K562 (cell line): Measurements from ENCODE around the gene TOX2. TPM values are rescaled to one million over a fixed set of nuclear protein-coding genes. Genes with fewer than 3 reads are reported as not detected.

Experiments
- ATAC-seq: fragments of 200-7000 bp; cut with Tn5 transposase; 3 replicates; pipeline ENCODE4 v1.9.1; 2020; ENCODE audit warnings: moderate library complexity
- BruUV-seq: library from RNA; stranded (reverse); fragments of 400-500 nt; replicated peaks from 2 replicates; lab custom pipeline; 2021; lab: Mats Ljungman, UMichigan
- CTCF ChIA-PET: fragments of 300-600 bp; formaldehyde crosslinking; extraction: SDS; loops from one replicate; lab custom pipeline; 2021; ENCODE audit warnings: low intra/inter-chr PET ratio; lab: Yijun Ruan, JAX
- POLR2A ChIA-PET: fragments of 300-600, 350-650 bp; sonication (Branson Sonifier 250); formaldehyde crosslinking; extraction: SDS; loops from one replicate; lab custom pipeline; 2021; ENCODE audit warnings: antibody characterized with exemption, inconsistent platforms; lab: Yijun Ruan, JAX
- DNase-seq, 4 experiments: peaks; one replicate each; pipeline versions ENCODE4 v3.0.0 to v3.0.0-alpha.2; 2011 to 2018; ENCODE audit warnings: low spot score in 3 of 4, mixed read lengths in 3 of 4; ENCODE audit errors: extremely low read depth in 1 of 4
- FAIRE-seq: peaks from 2 replicates; lab custom pipeline; 2011; peaks lifted over from hg19 to GRCh38; lab: Jason Lieb, UNC
- H2AFZ ChIP-seq: 2 replicates; pipeline ENCODE4 v1.6.0; 2011; ENCODE audit warnings: low read depth, low read length, control low read depth, inconsistent platforms
- H3K27ac ChIP-seq: fragments of 200-600 bp; 3 replicates; pipeline ENCODE4 v1.8.0; 2011; ENCODE audit warnings: low read depth, mild to moderate bottlenecking, control low read depth, inconsistent platforms, low read length, moderate library complexity, mixed read lengths; ENCODE audit errors: extremely low read depth
- H3K27me3 ChIP-seq, 2 experiments: fragments of 300-600 bp in 1 of 2; 2 replicates in 1 of 2; 3 replicates in 1 of 2; pipeline versions ENCODE4 v1.6.0 to v1.8.0; 2011; ENCODE audit warnings: inconsistent platforms in 2 of 2, low read length in 2 of 2, mild to moderate bottlenecking in 1 of 2, mixed read lengths in 1 of 2, moderate library complexity in 1 of 2; ENCODE audit not compliant: control insufficient read depth in 2 of 2, insufficient read depth in 2 of 2
- H3K36me3 ChIP-seq: fragments of 300-600 bp; 3 replicates; pipeline ENCODE4 v1.8.0; 2011; ENCODE audit warnings: mild to moderate bottlenecking, low read length, inconsistent platforms; ENCODE audit not compliant: control insufficient read depth, insufficient read depth
- H3K4me1 ChIP-seq, 2 experiments: fragments of 200-600 bp in 1 of 2; replicated peaks in 1 of 2; 2 replicates in 1 of 2; 3 replicates in 1 of 2; pipeline versions ENCODE4 v1.5.1 to v1.8.0; 2011; ENCODE audit warnings: inconsistent platforms in 2 of 2, low read length in 2 of 2, mild to moderate bottlenecking in 1 of 2, mixed read lengths in 1 of 2, moderate library complexity in 1 of 2; ENCODE audit not compliant: control insufficient read depth in 2 of 2, insufficient read depth in 2 of 2
- H3K4me2 ChIP-seq: 2 replicates; pipeline ENCODE4 v1.6.1; 2011; ENCODE audit warnings: low read length, control low read depth, inconsistent platforms, mixed read lengths; ENCODE audit not compliant: insufficient read depth
- H3K4me3 ChIP-seq: fragments of 200-600 bp; sonication (generic), shearing (Covaris generic); 2 replicates; pipeline ENCODE4 v1.5.1; 2016; ENCODE audit warnings: control low read depth, inconsistent platforms
- H3K79me2 ChIP-seq: fragments of 200-600 bp; 3 replicates; pipeline ENCODE4 v1.8.0; 2011; ENCODE audit warnings: low read length, inconsistent platforms; ENCODE audit not compliant: control insufficient read depth, insufficient read depth
- H3K9ac ChIP-seq, 2 experiments: 2 replicates each; pipeline versions ENCODE4 v1.6.0 to v1.6.1; 2011; ENCODE audit warnings: low read depth in 2 of 2, low read length in 2 of 2, control low read depth in 1 of 2, inconsistent platforms in 1 of 2, mild to moderate bottlenecking in 1 of 2, mixed read lengths in 1 of 2; ENCODE audit not compliant: insufficient read depth in 1 of 2
- H3K9me1 ChIP-seq: one replicate; pipeline ENCODE4 v1.6.0; 2011; ENCODE audit warnings: inconsistent platforms, mild to moderate bottlenecking, low read length, moderate library complexity; ENCODE audit not compliant: control insufficient read depth, insufficient read depth
- H3K9me3 ChIP-seq: replicated peaks from 2 replicates; pipeline ENCODE4 v1.5.1; 2011; ENCODE audit warnings: low read depth, low read length, inconsistent platforms; ENCODE audit not compliant: control insufficient read depth, insufficient read depth
- H4K20me1 ChIP-seq: replicated peaks from 2 replicates; pipeline ENCODE4 v1.6.1; 2011; ENCODE audit warnings: low read length, inconsistent platforms, mixed read lengths; ENCODE audit not compliant: control insufficient read depth, insufficient read depth
- CUX1 ChIP-seq: fragments of 200-800 bp; sonication (Bioruptor generic); IDR thresholded peaks from 2 replicates; pipeline ENCODE4 v1.6.1; 2016; ENCODE audit warnings: missing genetic modification characterization, missing compliant biosample characterization
- MITF ChIP-seq: IDR thresholded peaks from 2 replicates; pipeline ENCODE4 v1.6.1; 2014; ENCODE audit warnings: antibody characterized with exemption
- RFX1 ChIP-seq: fragments of 450-650 bp; IDR thresholded peaks from 2 replicates; pipeline ENCODE4 v1.6.1; 2016; ENCODE audit warnings: mild to moderate bottlenecking, moderate library complexity
- THAP7 ChIP-seq: fragments of 250-450 bp; sonication (Bioruptor Pico); IDR thresholded peaks from 2 replicates; pipeline ENCODE4 v1.5.0; 2021
- WGBS: fragments of 100-300 bp; shearing (Covaris generic); methylation state at CpG from one replicate; pipeline ENCODE4 v1.1.6; 2016; ENCODE audit warnings: low coverage, mixed read lengths; ENCODE audit not compliant: insufficient coverage; ENCODE audit errors: missing lambda C conversion rate; 5-methylcytosine and 5-hydroxymethylcytosine counted together
- in situ Hi-C: fragments of 300-500 bp; cut with MboI; formaldehyde crosslinking; loops from 4 replicates; pipeline ENCODE4 v1.15.0; 2018; ENCODE audit warnings: inconsistent platforms, mixed read lengths
- intact Hi-C: fragments of 100-400 bp; cut with micrococcal nuclease; formaldehyde crosslinking; loops from 2 replicates; pipeline ENCODE4 v1.14.2; 2022
- polyA plus RNA-seq, 8 experiments: library from polyadenylated mRNA; depleted of rRNA in 4 of 8; stranded (reverse) in 5 of 8; unstranded in 3 of 8; fragments of >200 nt; fragmentation: Nextera tagmentation in 2 of 8; fragmentation: Illumina TruSeq in 1 of 8; extraction: Ambion mirVana in 2 of 8; extraction: Trizol in 1 of 8; gene quantifications; 2 replicates each; pipeline versions ENCODE4 v1.2.1 to v1.2.3, GENCODE V29; 2011 to 2014; ENCODE audit warnings: inconsistent platforms in 1 of 8, missing spikeins in 1 of 8
- total RNA-seq, 7 experiments: library from RNA; depleted of rRNA in 6 of 7; stranded (reverse); fragments of >200 nt in 6 of 7; fragmentation: Illumina TruSeq in 2 of 7; extraction: Trizol in 2 of 7; gene quantifications; 2 replicates each; pipeline versions ENCODE4 v1.2.1 to v1.2.3, GENCODE V29; 2011 to 2021; ENCODE audit warnings: low replicate concordance in 1 of 7

TOX2 gene
- total and polyA plus RNA-seq, 9 of the 15 experiments (the other 6 are each of a cell fraction or from before 2014, with no cell fraction given) = not detected

- WGBS = 5% methylated on average over 9 of the region's 9 CpGs
- Histone ChIP-seq H3K27me3 (peaks cover 0 to 32% of the 10 kb centered on the region in 2 experiments; a peak in 3 of 5 replicates), H3K9ac (no peak overlapping the region), H4K20me1 (no peaks in the 10 kb centered on the region), H2AFZ (no peak overlapping the region), H3K4me3 (no peak overlapping the region), H3K4me1 (peaks cover 0 to 22% of the 10 kb centered on the region in 2 experiments; a peak in 2 of 5 replicates), H3K9me3 (no peaks in the 10 kb centered on the region), H3K27ac (no peak overlapping the region), H3K79me2 (no peaks in the 10 kb centered on the region), H3K9me1 (no peaks in the 10 kb centered on the region), H3K4me2 (no peak overlapping the region), H3K36me3 (no peaks in the 10 kb centered on the region)
- FAIRE-seq (no peak), DNase-seq (no peak), ATAC-seq (no peak)
- ChIA-PET CTCF (no interaction called here), POLR2A (interaction anchor here (0.6 kb wide), 1 partner anchor 18 kb away, joined by 3 read pairs; no protein-coding TSS in a partner anchor)
- BruUV-seq = no TSS peak
- intact Hi-C loops = no loop called here
- TF ChIP-seq MITF (no peak), CUX1 (CRISPR knock-in tag) (no peak), THAP7 (CRISPR knock-in tag) (no peak), RFX1 (peak; percentile 52)
- in situ Hi-C loops = no loop called here
Observed at GRCh38 chr20:43917380-43917779, 2.7 kb downstream of the TOX2 start.
